ENCODE results near the gene PDE4B. TPM values are rescaled to one million over a fixed set of nuclear protein-coding genes. Genes with fewer than 3 reads are reported as not detected.

PDE4B gene
- total RNA-seq, 1 donor from 2014 or later, result 0.29 TPM

- H3K4me1 Mint-ChIP-seq (ENCODE audit: low read depth), result no peaks in the 10 kb centered on the region
- H3K36me3 Mint-ChIP-seq (ENCODE audit: insufficient read depth), result no peaks in the 10 kb centered on the region
- H3K4me3 Mint-ChIP-seq (ENCODE audit: low read depth), result no peak overlapping the region
- H3K27ac Mint-ChIP-seq, result no peak overlapping the region
- H3K27me3 Mint-ChIP-seq, result peaks cover 17% of the 10 kb centered on the region
- no peak for DNase-seq (ENCODE audit: low spot score, unreplicated experiment)
- no peaks in the 10 kb centered on the region for H3K9me3 Mint-ChIP-seq (ENCODE audit: low read depth)
- no peak for TF ChIP-seq CTCF (IDR thresholded peaks at IDR 0.05; ENCODE audit: unreplicated experiment)
These were observed 219.6 kb downstream of the PDE4B start for GRCh38 chr1:66012106-66012784.

GRCh38 chr1:66013371-66013770 lies 220.7 kb downstream of the PDE4B start:
- no peak for TF ChIP-seq CTCF (IDR thresholded peaks at IDR 0.05; ENCODE audit: unreplicated experiment)
- Mint-ChIP-seq H3K9me3 (ENCODE audit: low read depth) (no peaks in the 10 kb centered on the region), H3K27me3 (peaks cover 16% of the 10 kb centered on the region), H3K4me3 (ENCODE audit: low read depth) (no peak overlapping the region), H3K4me1 (ENCODE audit: low read depth) (no peaks in the 10 kb centered on the region), H3K27ac (no peak overlapping the region), H3K36me3 (ENCODE audit: insufficient read depth) (no peaks in the 10 kb centered on the region)
- no peak for DNase-seq (ENCODE audit: low spot score, unreplicated experiment)

GRCh38 chr1:66022904-66023620 lies 230.4 kb downstream of the PDE4B start:
- no peak overlapping the region for H3K27ac Mint-ChIP-seq
- no peaks in the 10 kb centered on the region for H3K9me3 Mint-ChIP-seq (ENCODE audit: low read depth)
- no peak for TF ChIP-seq CTCF (IDR thresholded peaks at IDR 0.05; ENCODE audit: unreplicated experiment)
- DNase-seq (ENCODE audit: low spot score, unreplicated experiment), result no peak
- H3K4me1 Mint-ChIP-seq (ENCODE audit: low read depth), result no peaks in the 10 kb centered on the region
- H3K36me3 Mint-ChIP-seq (ENCODE audit: insufficient read depth), result no peaks in the 10 kb centered on the region
- no peak overlapping the region for H3K4me3 Mint-ChIP-seq (ENCODE audit: low read depth)
- no peaks in the 10 kb centered on the region for H3K27me3 Mint-ChIP-seq

GRCh38 chr1:66025188-66025587 lies 232.5 kb downstream of the PDE4B start:
- Mint-ChIP-seq H3K27me3 (no peaks in the 10 kb centered on the region), H3K27ac (no peak overlapping the region), H3K9me3 (ENCODE audit: low read depth) (peaks cover 10% of the 10 kb centered on the region), H3K4me1 (ENCODE audit: low read depth) (no peaks in the 10 kb centered on the region), H3K4me3 (ENCODE audit: low read depth) (no peak overlapping the region), H3K36me3 (ENCODE audit: insufficient read depth) (no peaks in the 10 kb centered on the region)
- no peak for DNase-seq (ENCODE audit: low spot score, unreplicated experiment)
- TF ChIP-seq CTCF (IDR thresholded peaks at IDR 0.05; ENCODE audit: unreplicated experiment), result no peak

- no peaks in the 10 kb centered on the region for H3K36me3 Mint-ChIP-seq (ENCODE audit: insufficient read depth)
- no peak for DNase-seq (ENCODE audit: low spot score, unreplicated experiment)
- H3K4me3 Mint-ChIP-seq (ENCODE audit: low read depth), result no peak overlapping the region
- no peak overlapping the region for H3K27ac Mint-ChIP-seq
- no peak for TF ChIP-seq CTCF (IDR thresholded peaks at IDR 0.05; ENCODE audit: unreplicated experiment)
- H3K9me3 Mint-ChIP-seq (ENCODE audit: low read depth), result peaks cover 15% of the 10 kb centered on the region
- peaks cover 2% of the 10 kb centered on the region for H3K27me3 Mint-ChIP-seq
- H3K4me1 Mint-ChIP-seq (ENCODE audit: low read depth), result no peaks in the 10 kb centered on the region
These were observed 235.3 kb downstream of the PDE4B start for GRCh38 chr1:66028035-66028434.

All from progenitor cell of endocrine pancreas (in vitro differentiated cells).